PC-9 (cell line): ENCODE results near the gene CSNK1A1L. TPM values are rescaled to one million over a fixed set of nuclear protein-coding genes. Genes with fewer than 3 reads are reported as not detected.

Source experiments
- BruUV-seq: library from RNA; stranded (reverse); fragments of 400-500 nt; replicated peaks from 2 replicates; lab custom pipeline; 2021; lab: Mats Ljungman, UMichigan
- CTCF ChIA-PET: fragments of 300-600 bp; sonication (Branson Sonifier 250); formaldehyde crosslinking; loops from one replicate; lab custom pipeline; 2022; ENCODE audit warnings: antibody characterized with exemption; lab: Charles Lee
- POLR2A ChIA-PET: fragments of 300-600 bp; sonication (Branson Sonifier 250); formaldehyde crosslinking; loops from one replicate; lab custom pipeline; 2022; ENCODE audit warnings: antibody characterized with exemption; ENCODE audit not compliant: unreplicated experiment; lab: Charles Lee
- DNase-seq, 2 experiments: peaks; one replicate each; pipeline versions ENCODE4 v3.0.0 to v3.0.0-alpha.2; 2015 to 2022; ENCODE audit warnings: mixed read lengths in 1 of 2
- H2AFZ ChIP-seq: fragments of 200-600 bp; sonication (generic); 2 replicates; pipeline ENCODE4 v1.8.1; 2017; ENCODE audit warnings: antibody characterized with exemption
- H3F3A ChIP-seq: fragments of 200-600 bp; sonication (generic); 2 replicates; pipeline ENCODE4 v1.8.1; 2017; ENCODE audit warnings: antibody characterized with exemption, mild to moderate bottlenecking, low read depth; ENCODE audit not compliant: insufficient read depth
- H3K27ac ChIP-seq: fragments of 200-600 bp; sonication (generic); 2 replicates; pipeline ENCODE4 v1.6.1; 2016; ENCODE audit warnings: mixed run types
- H3K27me3 ChIP-seq: fragments of 200-600 bp; sonication (generic); 2 replicates; pipeline ENCODE4 v1.6.1; 2016; ENCODE audit warnings: low read depth, mixed run types; ENCODE audit not compliant: insufficient read depth
- H3K36me3 ChIP-seq: fragments of 200-600 bp; sonication (generic); 2 replicates; pipeline ENCODE4 v1.6.1; 2016; ENCODE audit warnings: low read depth, mixed run types
- H3K4me1 ChIP-seq: fragments of 200-600 bp; sonication (generic); replicated peaks from 2 replicates; pipeline ENCODE4 v1.6.1; 2016; ENCODE audit warnings: mixed run types; ENCODE audit not compliant: insufficient read depth
- H3K4me2 ChIP-seq: fragments of 200-600 bp; sonication (generic); 2 replicates; pipeline ENCODE4 v1.6.1; 2017; ENCODE audit warnings: mixed run types
- H3K4me3 ChIP-seq: fragments of 200-600 bp; sonication (generic); 2 replicates; pipeline ENCODE4 v1.6.1; 2016; ENCODE audit warnings: mixed run types
- H3K79me2 ChIP-seq: fragments of 200-600 bp; sonication (generic); 2 replicates; pipeline ENCODE4 v1.6.1; 2017; ENCODE audit warnings: low read depth, mixed run types
- H3K9me2 ChIP-seq: fragments of 200-600 bp; sonication (generic); 2 replicates; pipeline ENCODE4 v1.8.1; 2017; ENCODE audit warnings: mild to moderate bottlenecking; ENCODE audit not compliant: insufficient read depth
- H3K9me3 ChIP-seq: fragments of 200-600 bp; sonication (generic); 2 replicates; pipeline ENCODE4 v1.8.1; 2016; ENCODE audit warnings: low read depth; ENCODE audit not compliant: insufficient read depth
- H4K20me1 ChIP-seq: fragments of 200-600 bp; sonication (generic); 2 replicates; pipeline ENCODE4 v1.8.1; 2017; ENCODE audit not compliant: insufficient read depth
- EZH2 ChIP-seq: fragments of 200-600 bp; sonication (generic); IDR thresholded peaks from 2 replicates; pipeline ENCODE4 v1.8.0; 2017; ENCODE audit warnings: antibody characterized with exemption, low read depth
- intact Hi-C: fragments of 100-400 bp; cut with micrococcal nuclease; formaldehyde crosslinking; loops from one replicate; pipeline ENCODE4 v1.10.0; 2022; ENCODE audit not compliant: unreplicated experiment
- total RNA-seq: library from RNA; stranded (reverse); gene quantifications from 2 replicates; pipeline ENCODE4 v1.2.3, GENCODE V29; 2021
- TF ChIP-seq, protein P1 (sequence below): fragments of 200-600 bp; sonication (generic); conservative IDR thresholded peaks from 2 replicates; pipeline ENCODE4 v1.6.1; 2017; ENCODE audit warnings: mixed run types, antibody characterized with exemption, mild to moderate bottlenecking, moderate library complexity

CSNK1A1L gene
- total RNA-seq, 1 experiment from 2014 or later: not detected

DNA sequence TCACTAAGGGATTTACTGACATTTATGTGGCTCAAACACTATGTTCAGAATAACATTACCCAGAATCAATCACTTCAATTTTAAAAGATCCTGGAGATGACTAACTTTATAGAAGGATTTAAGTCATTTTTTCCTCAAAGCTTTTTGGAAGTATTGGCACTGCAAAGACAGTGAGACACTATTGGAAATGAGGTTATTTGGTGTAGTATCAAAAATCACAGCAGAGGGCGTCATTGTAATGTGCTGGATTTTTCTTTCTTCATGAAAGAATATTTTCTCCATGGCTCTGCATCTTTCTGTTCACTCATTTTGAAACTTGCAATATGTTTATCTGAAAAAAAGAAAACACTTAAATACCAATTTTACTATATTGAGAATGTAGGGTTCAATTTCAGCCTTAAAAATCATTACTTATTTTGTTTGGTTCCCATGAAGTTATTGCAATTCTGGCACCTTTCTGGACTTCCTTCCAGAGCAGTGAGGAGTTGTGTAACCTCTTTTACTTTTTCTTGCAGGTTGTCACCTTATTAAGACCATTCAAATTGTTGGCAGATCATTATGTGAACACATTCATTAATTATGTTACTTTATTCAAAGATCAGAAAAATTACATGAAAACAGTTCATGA lies 3.7 kb upstream of the CSNK1A1L start:
- CTCF ChIA-PET: no interaction called here
- BruUV-seq: no TSS peak
- Histone ChIP-seq H3K36me3 (no peaks in the 10 kb centered on the region), H2AFZ (no peak overlapping the region), H4K20me1 (no peaks in the 10 kb centered on the region), H3K4me2 (no peak overlapping the region), H3F3A (no peaks in the 10 kb centered on the region), H3K9me3 (no peaks in the 10 kb centered on the region), H3K4me1 (no peaks in the 10 kb centered on the region), H3K27ac (no peak overlapping the region), H3K27me3 (no peaks in the 10 kb centered on the region), H3K9me2 (no peaks in the 10 kb centered on the region), H3K79me2 (no peaks in the 10 kb centered on the region), H3K4me3 (no peak overlapping the region)
- DNase-seq: no peak
- POLR2A ChIA-PET: no interaction called here
- TF ChIP-seq, protein P1, sequence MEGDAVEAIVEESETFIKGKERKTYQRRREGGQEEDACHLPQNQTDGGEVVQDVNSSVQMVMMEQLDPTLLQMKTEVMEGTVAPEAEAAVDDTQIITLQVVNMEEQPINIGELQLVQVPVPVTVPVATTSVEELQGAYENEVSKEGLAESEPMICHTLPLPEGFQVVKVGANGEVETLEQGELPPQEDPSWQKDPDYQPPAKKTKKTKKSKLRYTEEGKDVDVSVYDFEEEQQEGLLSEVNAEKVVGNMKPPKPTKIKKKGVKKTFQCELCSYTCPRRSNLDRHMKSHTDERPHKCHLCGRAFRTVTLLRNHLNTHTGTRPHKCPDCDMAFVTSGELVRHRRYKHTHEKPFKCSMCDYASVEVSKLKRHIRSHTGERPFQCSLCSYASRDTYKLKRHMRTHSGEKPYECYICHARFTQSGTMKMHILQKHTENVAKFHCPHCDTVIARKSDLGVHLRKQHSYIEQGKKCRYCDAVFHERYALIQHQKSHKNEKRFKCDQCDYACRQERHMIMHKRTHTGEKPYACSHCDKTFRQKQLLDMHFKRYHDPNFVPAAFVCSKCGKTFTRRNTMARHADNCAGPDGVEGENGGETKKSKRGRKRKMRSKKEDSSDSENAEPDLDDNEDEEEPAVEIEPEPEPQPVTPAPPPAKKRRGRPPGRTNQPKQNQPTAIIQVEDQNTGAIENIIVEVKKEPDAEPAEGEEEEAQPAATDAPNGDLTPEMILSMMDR: peak; percentile 70
- TF ChIP-seq EZH2: no peak
- intact Hi-C loops: loop anchor here (2.0 to 5.0 kb wide), 2 partner anchors 494 to 938 kb away; no protein-coding TSS in a partner anchor

DNA sequence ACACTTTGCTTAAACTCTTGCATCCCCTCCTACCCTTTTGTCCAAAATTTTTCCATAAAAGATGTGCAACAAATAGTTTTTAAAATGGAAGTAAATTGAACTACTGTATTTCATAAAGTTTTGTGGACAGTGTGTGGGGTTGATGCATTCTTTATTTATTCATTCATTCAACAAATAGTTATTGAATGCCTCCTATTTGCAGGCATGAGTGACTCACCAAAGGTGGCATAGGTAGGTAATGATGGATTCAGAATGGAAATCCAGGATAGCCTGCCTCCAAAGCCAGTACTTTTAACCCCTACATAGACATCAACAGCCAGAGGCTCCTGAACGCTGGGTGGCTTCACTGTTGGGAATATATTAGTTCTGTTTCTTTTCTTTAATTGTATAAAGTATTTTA lies 2.4 kb upstream of the CSNK1A1L start:
- H3K4me2 ChIP-seq: no peak overlapping the region
- H2AFZ ChIP-seq: no peak overlapping the region
- no peak overlapping the region for H3K27ac ChIP-seq
- ChIA-PET CTCF (no interaction called here), POLR2A (no interaction called here)
- no peaks in the 10 kb centered on the region for H3K79me2 ChIP-seq
- no peaks in the 10 kb centered on the region for H3K36me3 ChIP-seq
- no peaks in the 10 kb centered on the region for H3K9me2 ChIP-seq
- BruUV-seq: no TSS peak
- no peaks in the 10 kb centered on the region for H3K27me3 ChIP-seq
- intact Hi-C loops: loop anchor here (2.0 to 5.0 kb wide), 2 partner anchors 495 to 939 kb away; no protein-coding TSS in a partner anchor
- no peaks in the 10 kb centered on the region for H3F3A ChIP-seq
- TF ChIP-seq, protein P1: no peak
- no peak for TF ChIP-seq EZH2
- no peaks in the 10 kb centered on the region for H4K20me1 ChIP-seq
- H3K4me3 ChIP-seq: no peak overlapping the region
- no peak for DNase-seq
- H3K4me1 ChIP-seq: no peaks in the 10 kb centered on the region
- no peaks in the 10 kb centered on the region for H3K9me3 ChIP-seq

DNA sequence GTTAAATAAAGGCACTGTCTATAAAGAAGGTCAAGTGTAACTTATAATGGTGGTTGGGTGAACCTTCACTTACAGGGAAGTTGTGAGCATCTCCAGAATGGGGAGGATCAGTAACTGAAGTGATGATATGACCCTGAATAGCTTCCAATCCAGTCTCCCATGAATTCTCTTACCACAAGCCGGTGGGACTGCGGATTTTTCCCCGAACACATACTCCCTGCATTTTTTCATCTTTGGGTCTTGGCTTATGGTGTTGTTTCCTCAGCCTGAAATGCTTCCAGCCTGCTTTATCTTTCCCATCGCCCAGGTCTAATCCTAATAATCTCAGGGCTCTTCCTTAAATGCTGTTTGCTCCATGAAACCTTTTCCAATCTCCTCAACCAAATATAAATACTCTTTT lies 2.0 kb upstream of the CSNK1A1L start:
- Histone ChIP-seq H3K79me2 (no peaks in the 10 kb centered on the region), H3K9me3 (no peaks in the 10 kb centered on the region), H3K9me2 (no peaks in the 10 kb centered on the region), H2AFZ (no peak overlapping the region), H3F3A (no peaks in the 10 kb centered on the region), H3K4me3 (no peak overlapping the region), H3K36me3 (no peaks in the 10 kb centered on the region), H3K4me1 (no peaks in the 10 kb centered on the region), H4K20me1 (no peaks in the 10 kb centered on the region), H3K27ac (no peak overlapping the region), H3K4me2 (no peak overlapping the region), H3K27me3 (no peaks in the 10 kb centered on the region)
- intact Hi-C loops: loop anchor here (5.0 kb wide), 1 partner anchor 940 kb away; no protein-coding TSS in a partner anchor
- POLR2A ChIA-PET: no interaction called here
- BruUV-seq: no TSS peak
- CTCF ChIA-PET: no interaction called here
- no peak for DNase-seq
- no peak for TF ChIP-seq EZH2
- TF ChIP-seq, protein P1: no peak
